ENCODE results near the gene ABCG1.

- TF ChIP-seq POLR2A (IDR thresholded peaks at IDR 0.05) (no peak), CTCF (IDR thresholded peaks at IDR 0.05) (no peak)
Measured at GRCh38 chr21:42277593-42277992, 58.7 kb downstream of the ABCG1 start.
